Melanocyte of skin (primary cell): Measurements from ENCODE around the gene FIBIN. TPM values are rescaled to one million over a fixed set of nuclear protein-coding genes. Genes with fewer than 3 reads are reported as not detected.

Experiments
- total RNA-seq, 2 donors: library from RNA; depleted of rRNA; stranded (reverse); fragments of >200 nt; gene quantifications; 2 replicates each; pipeline ENCODE4 v1.2.3, GENCODE V29; 2012

Gene FIBIN
- total RNA-seq: under 1 TPM in 1 of 2 donors, not detected in 1; under 0.01 TPM

GRCh38 chr11:26993965-26994457, at the start of gene FIBIN:
Gene FIBIN (plus strand): TSS chr11:26994112. CDS start chr11:26994527, 415 bp downstream.

GRCh38 chr11:27040302-27041115, 46.6 kb downstream of the FIBIN start, which contains the start of gene BBOX1:
Gene BBOX1 (plus strand): TSS chr11:27040815. CDS start chr11:27055431, 14,616 bp downstream.

Other genes with a start within 250 kb of the FIBIN start
- gene BBOX1, start 46.7 kb downstream of the FIBIN start, total RNA-seq: not detected